ENCODE measurements around the gene NBPF1.

NBPF1 gene

DNA sequence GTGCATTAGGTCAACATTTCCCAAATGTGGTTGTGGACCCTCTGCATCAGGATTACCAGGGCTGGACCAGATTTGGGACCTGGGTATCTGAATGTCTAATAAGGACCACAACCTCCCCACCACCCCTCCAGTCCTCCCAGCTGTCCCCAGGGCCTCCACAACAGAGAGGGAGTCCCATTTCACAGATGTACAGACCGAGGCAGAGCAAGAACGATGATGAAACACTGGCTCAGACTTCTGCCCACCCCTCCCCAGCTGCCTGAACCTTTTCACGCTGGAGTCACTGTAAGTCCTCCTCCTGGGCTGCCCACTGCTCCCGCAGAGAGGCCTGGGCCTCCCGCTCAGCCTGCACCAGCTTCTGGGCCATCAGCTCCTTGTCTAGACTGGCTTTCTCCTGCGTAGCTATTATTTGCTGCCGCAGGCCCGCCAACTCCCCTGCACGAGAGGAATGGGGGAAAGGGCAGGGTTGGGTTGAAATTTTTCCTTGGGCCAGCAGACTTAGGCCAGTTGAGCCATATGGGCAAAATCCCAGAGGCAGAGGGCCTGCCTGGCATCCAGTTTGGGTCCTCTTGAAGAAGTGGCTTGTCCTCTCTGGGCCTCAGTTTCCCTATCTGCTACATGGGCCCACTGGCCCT is 8.4 kb upstream of the NBPF1 start:
- DNase-seq (ENCODE audit: low spot score), result peak; percentile 71
- in situ Hi-C loops (cut with MboI; ENCODE audit: low sequenced_read_pairs, unreplicated experiment), result loop anchor here (5.0 kb wide), 1 partner anchor 321 kb away; no protein-coding TSS in a partner anchor

DNA sequence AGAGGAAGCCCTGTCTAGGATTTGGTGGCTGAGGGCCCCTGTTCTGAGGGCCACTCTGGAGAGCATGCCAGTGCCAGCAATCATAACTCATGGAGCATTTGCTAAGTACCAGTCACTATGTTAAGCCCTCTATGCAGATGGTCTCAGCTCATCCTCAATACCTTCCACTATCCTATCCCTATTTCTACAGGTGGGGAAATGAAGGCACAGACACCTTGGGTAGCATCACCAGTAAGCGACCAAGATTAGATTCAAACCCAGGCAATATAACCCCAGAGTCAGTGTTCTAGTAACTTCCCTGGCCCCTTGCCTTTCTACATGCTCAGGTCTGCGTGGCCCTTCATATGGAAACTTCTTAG is 7.9 kb upstream of the NBPF1 start:
- TF ChIP-seq, protein P1, sequence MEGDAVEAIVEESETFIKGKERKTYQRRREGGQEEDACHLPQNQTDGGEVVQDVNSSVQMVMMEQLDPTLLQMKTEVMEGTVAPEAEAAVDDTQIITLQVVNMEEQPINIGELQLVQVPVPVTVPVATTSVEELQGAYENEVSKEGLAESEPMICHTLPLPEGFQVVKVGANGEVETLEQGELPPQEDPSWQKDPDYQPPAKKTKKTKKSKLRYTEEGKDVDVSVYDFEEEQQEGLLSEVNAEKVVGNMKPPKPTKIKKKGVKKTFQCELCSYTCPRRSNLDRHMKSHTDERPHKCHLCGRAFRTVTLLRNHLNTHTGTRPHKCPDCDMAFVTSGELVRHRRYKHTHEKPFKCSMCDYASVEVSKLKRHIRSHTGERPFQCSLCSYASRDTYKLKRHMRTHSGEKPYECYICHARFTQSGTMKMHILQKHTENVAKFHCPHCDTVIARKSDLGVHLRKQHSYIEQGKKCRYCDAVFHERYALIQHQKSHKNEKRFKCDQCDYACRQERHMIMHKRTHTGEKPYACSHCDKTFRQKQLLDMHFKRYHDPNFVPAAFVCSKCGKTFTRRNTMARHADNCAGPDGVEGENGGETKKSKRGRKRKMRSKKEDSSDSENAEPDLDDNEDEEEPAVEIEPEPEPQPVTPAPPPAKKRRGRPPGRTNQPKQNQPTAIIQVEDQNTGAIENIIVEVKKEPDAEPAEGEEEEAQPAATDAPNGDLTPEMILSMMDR (IDR thresholded peaks at IDR 0.05; ENCODE audit: borderline replicate concordance, control extremely low read depth, extremely low read depth, insufficient read depth, missing control alignments), result no peak
- in situ Hi-C loops (cut with MboI; ENCODE audit: low sequenced_read_pairs, unreplicated experiment), result loop anchor here (5.0 kb wide), 1 partner anchor 321 kb away; no protein-coding TSS in a partner anchor

DNA sequence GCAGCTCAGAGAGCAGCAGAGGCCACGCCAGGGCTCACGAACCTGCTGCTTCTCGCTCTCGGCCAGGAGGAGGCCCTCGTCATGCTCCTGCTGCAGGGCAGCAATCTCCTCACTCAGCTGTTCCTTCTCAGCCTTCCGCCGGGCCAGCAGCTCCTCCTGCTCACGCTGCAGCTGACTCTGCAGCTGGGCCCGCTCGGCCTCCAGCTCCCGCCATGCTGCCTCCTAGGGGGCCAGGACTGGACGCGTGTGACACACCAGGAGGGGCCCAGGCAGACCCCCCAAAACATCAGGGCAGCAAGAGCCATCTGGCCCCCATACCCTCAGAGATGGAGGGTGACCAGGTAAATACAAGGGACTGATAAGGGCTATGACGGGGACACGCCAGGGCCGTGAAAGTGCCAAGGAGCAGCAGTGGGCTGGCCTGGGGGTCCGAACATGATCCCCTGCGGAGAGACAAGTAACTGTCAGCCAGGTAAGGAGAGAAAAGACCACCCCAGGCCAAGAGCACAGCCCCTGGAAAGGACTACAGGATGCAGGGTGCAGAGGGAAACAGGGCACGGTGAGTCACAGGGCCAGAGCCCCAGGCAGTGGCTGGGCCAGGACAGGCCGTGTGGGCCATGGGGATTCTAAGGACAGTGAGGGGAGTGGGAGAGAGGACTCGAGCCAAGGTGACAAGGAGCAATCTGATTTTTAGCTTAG is 6.6 kb upstream of the NBPF1 start:
- in situ Hi-C loops (cut with MboI; ENCODE audit: low sequenced_read_pairs, unreplicated experiment), result loop anchor here (5.0 kb wide), 1 partner anchor 322 kb away; no protein-coding TSS in a partner anchor
- DNase-seq (ENCODE audit: low spot score), result peak; percentile 56

More for the DNA sequence above, 7.9 kb upstream of the NBPF1 start:
- no peak for DNase-seq (ENCODE audit: low spot score)

DNA sequence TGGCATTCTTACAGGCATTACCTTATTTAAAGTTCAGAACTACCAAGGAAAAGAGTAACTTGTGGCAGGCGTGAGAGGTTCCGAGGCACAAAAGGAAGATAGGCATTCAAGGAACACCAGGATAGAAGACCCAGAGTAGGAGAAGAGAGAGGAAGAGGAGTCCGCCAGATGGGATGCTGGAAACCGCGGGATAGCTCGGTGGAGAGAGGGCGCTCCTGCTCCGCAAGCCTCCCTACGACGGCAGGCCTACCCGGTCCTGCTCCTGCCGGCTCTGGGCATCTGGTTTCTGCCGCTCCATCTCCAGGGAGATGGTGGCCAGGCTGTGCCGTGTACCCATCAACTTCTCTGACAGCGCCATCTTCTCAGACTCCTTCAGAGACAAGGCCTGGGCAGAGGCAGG is 5.4 kb upstream of the NBPF1 start:
- peak; percentile 53 for DNase-seq (ENCODE audit: low spot score)
- TF ChIP-seq, protein P1 (IDR thresholded peaks at IDR 0.05; ENCODE audit: borderline replicate concordance, control extremely low read depth, extremely low read depth, insufficient read depth, missing control alignments), result no peak
- in situ Hi-C loops (cut with MboI; ENCODE audit: low sequenced_read_pairs, unreplicated experiment), result no loop called here

DNA sequence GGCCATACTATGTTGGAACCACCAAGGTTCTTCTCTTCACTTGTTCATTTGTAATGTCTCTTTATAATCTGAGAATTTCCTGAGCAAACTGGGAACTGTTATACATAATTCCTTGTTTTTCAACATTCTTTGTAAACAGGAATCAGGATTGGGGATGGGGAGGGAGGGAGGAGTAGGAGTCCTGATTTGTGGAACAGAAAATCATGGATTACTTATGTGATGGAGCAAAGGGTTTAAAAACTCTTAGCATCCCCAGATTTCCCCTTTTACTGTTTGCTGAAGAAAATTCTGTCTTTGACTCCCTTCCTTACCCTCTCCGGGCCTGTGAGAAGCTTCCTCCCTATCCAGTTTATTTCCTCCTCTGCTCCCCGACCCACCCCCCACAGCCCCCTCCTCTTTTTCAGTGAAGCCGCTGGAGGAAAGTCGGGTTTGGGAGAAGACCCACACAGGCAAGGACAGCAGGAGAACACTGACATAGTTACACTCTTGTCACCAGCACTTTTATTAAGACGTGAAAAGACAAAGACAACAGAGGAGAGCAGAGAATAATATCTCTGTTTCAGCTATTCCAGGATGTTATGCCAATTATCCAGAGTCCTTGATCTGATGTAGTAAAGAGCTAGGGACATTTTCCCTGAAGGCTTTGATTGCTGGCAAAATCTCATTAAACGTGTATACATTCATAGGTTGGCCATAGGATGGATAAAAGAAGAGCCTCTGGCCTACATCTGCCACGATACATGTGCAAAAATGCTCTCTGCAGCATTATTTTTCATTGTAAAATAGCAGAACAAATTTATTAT is 4.6 kb upstream of the NBPF1 start:
- DNase-seq (ENCODE audit: low spot score), result peak; percentile 50
- TF ChIP-seq, protein P1 (IDR thresholded peaks at IDR 0.05; ENCODE audit: borderline replicate concordance, control extremely low read depth, extremely low read depth, insufficient read depth, missing control alignments), result no peak
- in situ Hi-C loops (cut with MboI; ENCODE audit: low sequenced_read_pairs, unreplicated experiment), result no loop called here

DNA sequence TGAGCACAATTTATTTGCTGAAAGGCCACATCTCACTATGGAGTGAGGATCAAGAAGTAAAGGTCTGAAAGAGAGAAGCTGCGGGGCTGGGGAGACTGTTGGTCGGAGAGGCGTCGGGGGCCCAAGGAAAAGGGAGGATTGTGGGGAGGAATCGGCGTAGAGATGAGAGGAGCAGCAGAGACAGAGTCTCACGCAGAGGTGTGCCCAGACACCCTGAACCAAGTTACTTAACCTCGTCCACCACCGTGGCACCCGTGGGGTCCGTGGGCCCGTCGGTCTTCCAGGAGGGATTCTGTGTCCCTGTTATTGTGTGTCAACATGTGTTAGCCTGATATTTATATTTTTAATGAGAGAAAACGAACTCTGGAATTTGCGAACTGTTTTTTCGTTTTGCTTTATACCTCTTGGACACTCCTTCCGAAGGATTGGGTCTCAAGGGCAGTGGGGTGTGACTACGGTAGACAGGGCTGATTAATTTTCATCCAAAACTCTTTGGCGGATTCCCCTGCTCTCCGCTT is 3.8 kb upstream of the NBPF1 start:
- peak; percentile 49 for DNase-seq (ENCODE audit: low spot score)
- TF ChIP-seq, protein P1 (IDR thresholded peaks at IDR 0.05; ENCODE audit: borderline replicate concordance, control extremely low read depth, extremely low read depth, insufficient read depth, missing control alignments), result no peak
- in situ Hi-C loops (cut with MboI; ENCODE audit: low sequenced_read_pairs, unreplicated experiment), result no loop called here

DNA sequence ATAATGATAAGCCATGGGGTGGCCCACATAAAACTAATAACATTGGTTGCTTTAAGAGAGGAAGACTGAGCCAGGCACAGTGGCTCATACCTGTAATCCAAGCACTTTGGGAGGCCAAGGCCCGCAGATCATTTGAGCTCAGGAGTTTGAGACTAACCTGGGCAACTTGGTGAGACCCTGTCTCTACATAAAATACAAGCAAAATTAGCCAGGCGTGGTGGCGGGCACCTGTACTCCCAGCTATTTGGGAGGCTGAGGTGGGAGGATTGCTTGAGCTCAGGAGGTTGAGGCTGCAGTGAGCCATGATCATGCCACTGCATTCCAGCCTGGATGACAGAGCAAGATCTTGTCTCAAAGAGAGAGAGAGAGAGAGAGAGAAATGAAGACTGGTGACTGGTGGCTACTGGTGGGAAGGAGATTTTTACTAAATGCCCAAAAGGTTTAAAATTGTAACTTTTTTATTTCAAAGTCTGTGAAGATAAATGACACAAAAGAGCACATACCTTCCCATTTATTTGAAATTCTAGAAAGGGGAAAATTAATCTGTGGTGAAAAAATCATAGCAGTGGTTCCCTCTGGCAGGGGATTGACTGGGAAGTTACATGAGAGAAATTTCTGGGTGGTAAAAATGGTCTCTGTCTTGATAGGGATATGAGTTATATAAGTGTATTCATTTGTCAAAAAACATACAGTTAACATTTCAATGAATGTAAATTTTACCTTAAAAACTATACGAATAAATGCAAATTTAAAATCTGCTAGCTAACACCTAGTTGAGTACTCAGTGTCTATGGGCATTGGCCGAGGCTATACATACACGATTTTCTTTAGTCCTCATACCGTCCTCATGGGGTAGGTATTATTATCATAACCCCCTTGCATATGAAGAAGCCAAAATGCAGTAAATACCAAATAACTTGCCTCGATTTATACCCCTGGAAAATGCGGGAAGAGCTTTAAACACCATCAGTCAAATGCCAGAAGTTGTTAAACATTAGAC is 2.2 kb upstream of the NBPF1 start:
- in situ Hi-C loops (cut with MboI; ENCODE audit: low sequenced_read_pairs, unreplicated experiment), result no loop called here
- TF ChIP-seq, protein P1 (IDR thresholded peaks at IDR 0.05; ENCODE audit: borderline replicate concordance, control extremely low read depth, extremely low read depth, insufficient read depth, missing control alignments), result no peak
- no peak for DNase-seq (ENCODE audit: low spot score)

Data from GM13976 (cell line).